DMS53 (cell line): Measurements from ENCODE around the gene CDYL.

Source experiments
- DNase-seq: peaks from one replicate; lab custom pipeline; 2025; lab: John Stamatoyannopoulos, UW

Gene CDYL

GRCh38 chr6:4935975-4936680 lies 159.9 kb downstream of the CDYL start:
- no peak for DNase-seq

- DNase-seq = peak; percentile 68
Observed at GRCh38 chr6:4936681-4937041, 160.5 kb downstream of the CDYL start.

GRCh38 chr6:4937414-4937813 lies 161.2 kb downstream of the CDYL start:
- DNase-seq = no peak

- DNase-seq = no peak
Observed at GRCh38 chr6:4939241-4939640, 163.0 kb downstream of the CDYL start.

GRCh38 chr6:4940416-4940815 lies 164.2 kb downstream of the CDYL start:
- no peak for DNase-seq

- DNase-seq = peak; percentile 72
Observed at GRCh38 chr6:4941782-4942672, 165.8 kb downstream of the CDYL start.

GRCh38 chr6:4942673-4943009 lies 166.4 kb downstream of the CDYL start:
- DNase-seq = no peak

- no peak for DNase-seq
Observed at GRCh38 chr6:4943716-4944115, 167.5 kb downstream of the CDYL start.

GRCh38 chr6:4944325-4944724 lies 168.1 kb downstream of the CDYL start:
- no peak for DNase-seq

- no peak for DNase-seq
Observed at GRCh38 chr6:4946521-4946920, 170.3 kb downstream of the CDYL start.

GRCh38 chr6:4947716-4948115 lies 171.5 kb downstream of the CDYL start:
- DNase-seq = no peak

- DNase-seq = no peak
Observed at GRCh38 chr6:4948781-4949450, 172.7 kb downstream of the CDYL start.

GRCh38 chr6:4950076-4950475 lies 173.9 kb downstream of the CDYL start:
- DNase-seq = no peak

- peak; percentile 79 for DNase-seq
Observed at GRCh38 chr6:4950836-4951533, 174.8 kb downstream of the CDYL start.

GRCh38 chr6:4953440-4953839 lies 177.2 kb downstream of the CDYL start:
- DNase-seq = no peak

- DNase-seq = no peak
Observed at GRCh38 chr6:4956625-4957024, 180.4 kb downstream of the CDYL start.

- peak; percentile 20 for DNase-seq
Observed at GRCh38 chr6:4957521-4958231, 181.5 kb downstream of the CDYL start.

- DNase-seq = no peak
Observed at GRCh38 chr6:4958624-4959023, 182.4 kb downstream of the CDYL start.

- peak; percentile 18 for DNase-seq
Observed at GRCh38 chr6:4961322-4962168, 185.3 kb downstream of the CDYL start.

- DNase-seq = no peak
Observed at GRCh38 chr6:4962905-4963304, 186.7 kb downstream of the CDYL start.
